NCI-H69 (cell line): Measurements from ENCODE around the gene BAIAP2L1.

ENCODE experiments used
- DNase-seq: peaks from one replicate; lab custom pipeline; 2025; lab: John Stamatoyannopoulos, UW

Gene BAIAP2L1

DNA sequence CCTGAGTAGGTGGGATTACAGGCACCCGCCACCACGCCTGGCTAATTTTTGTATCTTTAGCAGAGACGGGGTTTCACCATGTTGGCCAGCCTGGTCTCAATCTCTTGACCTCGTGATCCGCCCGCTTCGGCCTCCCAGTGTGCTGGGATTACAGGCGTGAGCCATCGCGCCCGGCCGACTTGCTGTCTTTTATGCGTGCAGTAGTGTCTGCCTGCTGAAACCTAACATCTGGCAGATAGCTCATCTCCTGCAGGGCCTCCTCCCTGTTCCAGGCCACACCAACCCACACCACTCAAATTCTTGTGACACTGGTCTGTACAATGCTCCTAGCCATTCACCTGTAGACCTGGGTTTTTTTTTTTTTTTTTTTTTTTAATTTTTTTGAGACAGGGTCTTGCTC lies 41.5 kb downstream of the BAIAP2L1 start:
- DNase-seq: no peak

GRCh38 chr7:98358706-98359105 lies 42.2 kb downstream of the BAIAP2L1 start:
- DNase-seq: no peak

DNA sequence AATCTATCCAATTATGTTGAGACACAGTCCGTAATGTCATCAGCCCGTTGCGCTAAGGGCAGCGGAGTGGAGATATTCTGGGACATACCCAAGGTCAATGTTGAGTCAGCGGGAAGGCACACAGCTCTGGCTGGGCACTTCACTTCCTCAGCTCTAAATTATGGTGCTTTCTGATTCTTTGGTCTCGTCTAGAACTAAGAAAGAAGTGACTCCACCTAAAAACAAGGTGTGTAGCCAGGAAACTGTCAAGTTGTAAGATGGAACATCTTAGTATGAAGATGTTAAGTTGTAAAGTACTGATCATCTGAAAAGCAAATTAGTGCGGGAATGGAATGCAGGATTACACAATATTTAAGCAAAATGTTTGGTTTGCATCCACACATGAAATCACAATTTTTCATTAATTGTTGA lies 43.1 kb downstream of the BAIAP2L1 start:
- peak; percentile 31 for DNase-seq

DNA sequence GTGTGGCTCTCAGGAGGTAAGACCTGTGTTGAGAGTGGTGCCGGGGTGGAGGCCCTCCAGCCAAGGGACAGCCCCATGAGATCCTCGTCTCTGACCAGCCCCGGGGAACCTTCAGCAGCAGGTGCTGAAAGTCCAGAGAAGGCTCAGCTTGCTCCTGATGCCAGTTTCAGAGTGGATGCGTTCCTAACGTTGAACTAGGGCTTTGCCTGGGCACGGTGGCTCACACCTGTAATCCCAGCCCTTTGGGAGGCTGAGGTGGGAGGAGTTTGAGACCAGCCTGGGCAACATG lies 45.7 kb downstream of the BAIAP2L1 start:
- no peak for DNase-seq

- peak; percentile 32 for DNase-seq
These were observed 46.2 kb downstream of the BAIAP2L1 start for GRCh38 chr7:98354511-98355249.

GRCh38 chr7:98354052-98354451 lies 46.8 kb downstream of the BAIAP2L1 start:
- peak; percentile 26 for DNase-seq

GRCh38 chr7:98352621-98353020 lies 48.3 kb downstream of the BAIAP2L1 start:
- DNase-seq: peak; percentile 94

- no peak for DNase-seq
These were observed 49.8 kb downstream of the BAIAP2L1 start for GRCh38 chr7:98351136-98351535.

- DNase-seq: peak; percentile 53
These were observed 52.0 kb downstream of the BAIAP2L1 start for GRCh38 chr7:98348726-98349474.

- no peak for DNase-seq
These were observed 54.3 kb downstream of the BAIAP2L1 start for GRCh38 chr7:98346515-98347069.

- DNase-seq: no peak
These were observed 59.8 kb downstream of the BAIAP2L1 start for GRCh38 chr7:98341106-98341505.

GRCh38 chr7:98339043-98339442 lies 61.8 kb downstream of the BAIAP2L1 start:
- no peak for DNase-seq

- DNase-seq: no peak
These were observed 62.4 kb downstream of the BAIAP2L1 start for GRCh38 chr7:98338441-98338840.

DNA sequence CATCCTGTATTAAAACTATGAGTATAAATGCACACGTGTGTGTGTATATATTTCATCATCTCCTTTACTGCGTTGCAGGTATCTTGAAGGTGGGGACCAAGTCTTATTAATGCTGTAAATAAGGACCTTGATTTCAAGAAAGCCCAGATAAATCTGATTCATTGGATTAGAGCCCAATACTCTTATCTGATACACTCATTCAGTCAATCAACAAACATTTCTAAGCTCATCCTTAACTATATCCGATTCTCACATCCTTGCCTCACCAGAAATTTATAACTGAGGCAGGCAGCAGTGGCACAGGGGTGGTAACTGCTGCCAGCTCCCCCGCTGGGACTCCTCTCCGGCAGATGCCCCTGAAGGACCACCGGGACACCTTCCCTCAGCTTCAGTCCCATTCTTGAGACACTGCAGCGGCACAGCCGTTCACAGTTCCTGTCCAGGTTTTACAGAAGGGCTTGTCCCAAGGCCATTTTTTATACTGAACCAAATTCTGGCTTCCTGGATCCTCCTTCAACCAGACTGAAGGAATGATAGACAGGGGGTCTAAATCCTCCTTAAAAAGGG lies 65.4 kb downstream of the BAIAP2L1 start:
- DNase-seq: no peak

- no peak for DNase-seq
These were observed 66.8 kb downstream of the BAIAP2L1 start for GRCh38 chr7:98334081-98334480.

GRCh38 chr7:98330926-98331529 lies 69.9 kb downstream of the BAIAP2L1 start:
- no peak for DNase-seq

DNA sequence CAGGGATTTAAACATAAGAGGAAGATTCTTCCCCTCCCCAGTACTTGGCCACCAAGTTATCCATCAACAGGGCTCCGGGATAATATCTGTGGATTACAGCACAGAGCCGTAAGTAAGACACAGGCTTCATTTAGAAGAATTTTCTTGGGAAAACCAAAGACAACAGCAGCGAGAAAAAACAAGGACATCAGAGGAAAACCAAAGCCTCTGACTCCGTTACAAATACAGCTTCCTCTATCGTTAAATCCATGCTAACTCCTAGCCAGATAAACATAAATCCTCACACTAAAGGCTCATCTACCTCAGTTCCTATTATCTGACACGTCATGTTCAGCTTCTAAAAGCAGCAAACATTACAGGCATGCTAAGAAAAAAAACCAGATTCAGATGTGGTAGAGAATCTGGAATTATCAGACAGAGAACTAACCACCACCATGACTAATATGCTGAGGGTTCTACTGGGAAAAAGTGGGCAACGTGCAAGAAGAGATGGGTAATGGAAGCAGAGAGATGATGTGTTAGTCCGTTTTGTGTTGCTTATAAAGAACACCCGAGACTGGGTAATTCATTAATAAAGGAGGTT lies 71.0 kb downstream of the BAIAP2L1 start:
- no peak for DNase-seq

DNA sequence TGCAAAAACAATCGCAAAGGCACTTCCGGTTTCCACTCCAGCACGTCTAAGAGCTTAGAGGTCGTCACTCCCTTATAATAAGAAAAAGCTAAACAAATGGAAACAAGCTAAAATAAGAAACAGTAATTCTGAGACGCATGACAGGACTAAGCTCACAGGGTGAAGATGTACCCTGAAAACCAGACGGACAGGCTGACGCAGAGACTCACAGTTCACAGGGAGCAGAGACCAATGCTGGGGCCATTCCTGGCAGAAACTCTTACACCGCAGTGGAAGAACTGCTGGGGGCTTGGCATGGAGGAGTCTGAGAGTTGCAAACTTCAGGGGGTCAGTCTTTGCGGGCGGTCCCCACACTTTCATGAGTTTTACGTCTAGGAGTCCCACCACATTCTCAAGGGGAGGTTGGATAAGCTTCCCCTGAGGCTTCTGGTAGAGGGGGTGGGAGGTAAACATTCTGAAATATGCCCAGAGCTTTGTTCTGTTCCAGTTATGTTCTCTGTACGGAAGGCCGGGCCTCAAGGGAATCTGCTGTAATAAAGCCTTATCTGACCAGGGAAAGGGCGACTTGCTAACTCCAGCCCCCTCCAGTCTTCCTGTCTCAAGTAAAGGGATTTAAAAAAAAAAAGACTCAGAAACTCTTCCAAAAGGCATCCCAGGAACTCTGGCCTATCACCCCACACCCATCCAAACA lies 71.6 kb downstream of the BAIAP2L1 start:
- no peak for DNase-seq

DNA sequence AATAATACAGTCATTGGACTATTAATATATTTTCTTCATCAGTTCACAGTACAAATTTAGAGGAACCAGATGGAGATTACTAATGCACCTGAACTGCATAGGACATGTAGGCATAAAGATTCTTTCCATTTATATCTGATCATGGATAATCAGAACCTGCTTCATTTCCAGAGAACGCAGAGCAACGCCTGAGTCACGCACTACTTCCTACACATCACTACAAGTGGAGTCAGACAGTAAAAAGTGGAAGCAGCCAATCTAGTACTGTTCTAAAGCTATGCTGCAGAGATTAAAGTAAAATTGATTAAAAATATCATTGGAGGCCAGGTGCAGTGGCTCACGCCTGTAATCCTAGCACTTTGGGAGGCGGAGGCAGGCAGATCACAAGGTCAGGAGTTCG lies 76.1 kb downstream of the BAIAP2L1 start:
- DNase-seq: no peak

GRCh38 chr7:98323597-98324322 lies 77.1 kb downstream of the BAIAP2L1 start:
- no peak for DNase-seq
